Psoas muscle (tissue), 8 donors: ENCODE results near the gene PHACTR3. TPM values are rescaled to one million over a fixed set of nuclear protein-coding genes. Genes with fewer than 3 reads are reported as not detected.

ENCODE experiments used
- ATAC-seq, 4 donors: fragments of 200-7000 bp; cut with Tn5 transposase; one replicate each; pipeline ENCODE4 v1.9.1; 2020; ENCODE audit warnings: moderate library complexity in 3 of 4, mild to moderate bottlenecking in 2 of 4
- DNase-seq, 2 donors: peaks; one replicate each; pipeline ENCODE4 v3.0.0-alpha.2; 2020
- H3K27ac ChIP-seq: fragments of 200-600 bp; one replicate; pipeline ENCODE4 v1.8.0; 2022
- H3K27me3 ChIP-seq, 3 donors: fragments of 200-600 bp in 1 of 3; one replicate each; pipeline versions ENCODE4 v1.6.1 to v1.8.0; 2013 to 2022; ENCODE audit warnings: low read length in 2 of 3, mild to moderate bottlenecking in 2 of 3, moderate library complexity in 1 of 3; ENCODE audit not compliant: insufficient read depth in 3 of 3
- H3K36me3 ChIP-seq, 2 donors: fragments of 200-600 bp in 1 of 2; one replicate each; pipeline versions ENCODE4 v1.6.1 to v1.8.0; 2013 to 2022; ENCODE audit warnings: low read depth in 1 of 2, mild to moderate bottlenecking in 1 of 2, moderate library complexity in 1 of 2; ENCODE audit not compliant: insufficient read depth in 1 of 2
- H3K4me1 ChIP-seq: fragments of 200-600 bp; one replicate; pipeline ENCODE4 v1.8.0; 2022
- H3K4me3 ChIP-seq: fragments of 200-600 bp; one replicate; pipeline ENCODE4 v1.8.0; 2022; ENCODE audit warnings: mild to moderate bottlenecking
- H3K9me3 ChIP-seq: fragments of 200-600 bp; one replicate; pipeline ENCODE4 v1.8.0; 2022
- WGBS, 3 donors: extraction: QIAGEN DNeasy Blood & Tissue Kit; methylation state at CpG; one replicate each; pipeline versions ENCODE4 v1.1.6 to v1.1.7; 2013; 5-methylcytosine and 5-hydroxymethylcytosine counted together
- intact Hi-C, 2 donors: fragments of 100-400 bp; cut with DNase I; formaldehyde crosslinking; loops; one replicate each; pipeline versions ENCODE4 v1.11.0 to v1.14.2; 2022
- polyA plus RNA-seq, 3 donors: library from polyadenylated mRNA; stranded (reverse); fragments of 200-250 nt; gene quantifications; one replicate each; pipeline ENCODE4 v1.2.3, GENCODE V29; 2013
- total RNA-seq, 4 donors: library from RNA; stranded (reverse); fragmentation: NEBNext Ultra II Directional in 2 of 4; extraction: Animal tissue kit (Norgen Biotek cat#: 25700) in 2 of 4; gene quantifications; one replicate each; pipeline versions ENCODE4 v1.2.1 to v1.2.4, GENCODE V29; 2021 to 2023
- TF ChIP-seq, protein P1 (sequence below): fragments of 200-600 bp; IDR thresholded peaks from one replicate; pipeline ENCODE4 v1.8.0; 2022; ENCODE audit warnings: antibody characterized with exemption
- donor health status: healthy with polysubstance abuse.
- donor health status: DM: no; HTN: no; CAD: no; lungs with moderate emphysema.
- donor health status: Bipolar disorder and iron deficiency.
- donor health status: healthy.
- donor health status: DM: yes; HTN: yes; CAD: no.
- donor health status: DM: no; HTN: no; CAD: no.
- donor health status: DM: no; HTN: no; CAD: no.
- donor health status: DM: yes; HTN: yes; CAD: no.

The PHACTR3 gene
- total and polyA plus RNA-seq, 7 donors: 0.10 to 0.46 (median 0.15) TPM; not detected in 3

DNA sequence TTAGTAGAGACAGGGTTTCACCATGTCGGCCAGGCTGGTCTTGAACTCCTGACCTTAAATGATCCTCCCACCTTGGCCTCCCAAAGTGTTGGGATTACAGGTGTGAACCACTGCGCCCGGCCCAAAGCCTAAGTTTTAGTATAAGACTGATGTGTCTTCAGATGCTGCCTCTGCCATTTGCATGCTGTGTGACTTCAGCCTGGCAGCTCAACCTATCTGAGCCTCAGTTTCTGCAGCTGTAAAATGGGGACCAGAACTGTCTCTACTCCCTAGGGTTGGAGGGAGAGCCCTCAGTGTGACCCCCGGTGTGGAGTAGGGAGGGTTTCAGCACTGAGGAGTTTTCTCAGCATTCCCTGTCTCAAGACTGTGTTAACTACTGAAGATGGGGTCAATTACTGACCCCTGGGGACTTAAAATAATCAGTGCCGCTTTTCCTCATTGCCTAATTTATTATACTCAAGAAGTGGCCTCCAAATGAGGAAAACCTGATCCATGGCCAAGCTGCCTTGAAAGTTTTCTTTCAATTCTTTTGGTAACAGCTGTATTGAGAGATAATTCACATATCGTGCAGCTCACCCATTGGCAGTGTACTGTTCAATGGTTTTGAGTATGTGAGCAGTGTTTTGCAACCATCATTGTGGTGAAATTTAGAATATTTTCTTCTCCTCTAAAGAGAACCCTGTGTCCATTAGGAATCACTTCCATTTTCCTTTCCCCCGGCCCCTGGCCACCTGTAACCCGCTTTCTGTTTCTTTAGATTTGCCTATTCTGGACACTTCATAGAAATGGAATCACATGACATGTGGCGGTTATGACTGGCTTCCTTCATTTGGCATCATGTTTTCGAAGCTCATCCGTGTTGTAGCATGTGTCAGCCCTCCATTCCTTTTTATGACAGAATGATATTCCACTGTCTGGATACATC is 64.8 kb downstream of the PHACTR3 start:
- Histone ChIP-seq H3K27ac (no peak overlapping the region), H3K36me3 (no peaks in the 10 kb centered on the region), H3K9me3 (no peaks in the 10 kb centered on the region), H3K4me3 (no peak overlapping the region), H3K27me3 (peaks cover 0 to 19% (median 0%) of the 10 kb centered on the region in 3 donors), H3K4me1 (no peaks in the 10 kb centered on the region)
- TF ChIP-seq, protein P1, sequence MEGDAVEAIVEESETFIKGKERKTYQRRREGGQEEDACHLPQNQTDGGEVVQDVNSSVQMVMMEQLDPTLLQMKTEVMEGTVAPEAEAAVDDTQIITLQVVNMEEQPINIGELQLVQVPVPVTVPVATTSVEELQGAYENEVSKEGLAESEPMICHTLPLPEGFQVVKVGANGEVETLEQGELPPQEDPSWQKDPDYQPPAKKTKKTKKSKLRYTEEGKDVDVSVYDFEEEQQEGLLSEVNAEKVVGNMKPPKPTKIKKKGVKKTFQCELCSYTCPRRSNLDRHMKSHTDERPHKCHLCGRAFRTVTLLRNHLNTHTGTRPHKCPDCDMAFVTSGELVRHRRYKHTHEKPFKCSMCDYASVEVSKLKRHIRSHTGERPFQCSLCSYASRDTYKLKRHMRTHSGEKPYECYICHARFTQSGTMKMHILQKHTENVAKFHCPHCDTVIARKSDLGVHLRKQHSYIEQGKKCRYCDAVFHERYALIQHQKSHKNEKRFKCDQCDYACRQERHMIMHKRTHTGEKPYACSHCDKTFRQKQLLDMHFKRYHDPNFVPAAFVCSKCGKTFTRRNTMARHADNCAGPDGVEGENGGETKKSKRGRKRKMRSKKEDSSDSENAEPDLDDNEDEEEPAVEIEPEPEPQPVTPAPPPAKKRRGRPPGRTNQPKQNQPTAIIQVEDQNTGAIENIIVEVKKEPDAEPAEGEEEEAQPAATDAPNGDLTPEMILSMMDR: no peak
- intact Hi-C loops: no loop called here
- ATAC-seq (no peak), DNase-seq (no peak)
- WGBS, 3 donors: 74 to 82% (median 79%) methylated on average over 11 of the region's 11 CpGs

DNA sequence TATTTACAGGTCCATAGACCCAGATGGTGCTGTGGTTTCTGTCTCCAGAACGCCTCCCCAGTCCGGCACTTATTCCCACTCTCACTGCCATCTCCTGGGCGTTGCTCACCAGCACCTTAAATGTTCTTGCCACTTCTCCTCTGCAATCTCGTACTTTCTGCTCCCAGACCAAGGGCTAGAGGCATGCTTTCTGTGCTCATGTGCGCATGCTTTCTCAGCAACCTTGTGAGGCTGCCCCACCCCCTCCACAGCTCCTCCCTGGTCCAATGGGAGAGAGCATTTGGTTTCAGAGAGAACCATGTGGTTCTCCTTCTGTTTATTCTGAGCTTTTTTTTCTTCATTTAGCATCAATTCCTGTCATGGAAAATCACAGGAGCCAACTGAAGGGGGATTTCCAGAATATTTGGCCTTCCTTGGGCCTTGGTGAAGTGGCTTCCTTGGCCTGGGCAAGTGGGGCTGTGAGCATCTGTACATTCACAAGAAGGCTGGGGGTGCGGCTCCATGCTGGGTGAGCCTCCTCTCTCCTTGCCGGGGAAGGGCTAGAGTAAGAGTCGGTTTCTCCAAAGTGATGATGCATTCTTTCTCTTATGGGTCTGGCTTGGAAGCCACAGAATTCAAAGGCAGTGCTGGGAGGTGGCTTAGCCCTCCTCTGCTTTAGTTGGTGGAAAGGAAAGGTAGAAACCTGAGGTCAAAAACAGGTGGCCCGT is 66.6 kb downstream of the PHACTR3 start:
- H3K27ac ChIP-seq: no peak overlapping the region
- intact Hi-C loops: no loop called here
- peaks cover 0 to 1% (median 0%) of the 10 kb centered on the region in 3 donors for H3K27me3 ChIP-seq
- WGBS, 3 donors: 68 to 83% (median 75%) methylated on average over 9 of the region's 9 CpGs
- H3K9me3 ChIP-seq: no peaks in the 10 kb centered on the region
- TF ChIP-seq, protein P1: no peak
- ATAC-seq: no peak
- no peak for DNase-seq
- no peak overlapping the region for H3K4me3 ChIP-seq
- H3K4me1 ChIP-seq: no peaks in the 10 kb centered on the region
- H3K36me3 ChIP-seq: no peaks in the 10 kb centered on the region

DNA sequence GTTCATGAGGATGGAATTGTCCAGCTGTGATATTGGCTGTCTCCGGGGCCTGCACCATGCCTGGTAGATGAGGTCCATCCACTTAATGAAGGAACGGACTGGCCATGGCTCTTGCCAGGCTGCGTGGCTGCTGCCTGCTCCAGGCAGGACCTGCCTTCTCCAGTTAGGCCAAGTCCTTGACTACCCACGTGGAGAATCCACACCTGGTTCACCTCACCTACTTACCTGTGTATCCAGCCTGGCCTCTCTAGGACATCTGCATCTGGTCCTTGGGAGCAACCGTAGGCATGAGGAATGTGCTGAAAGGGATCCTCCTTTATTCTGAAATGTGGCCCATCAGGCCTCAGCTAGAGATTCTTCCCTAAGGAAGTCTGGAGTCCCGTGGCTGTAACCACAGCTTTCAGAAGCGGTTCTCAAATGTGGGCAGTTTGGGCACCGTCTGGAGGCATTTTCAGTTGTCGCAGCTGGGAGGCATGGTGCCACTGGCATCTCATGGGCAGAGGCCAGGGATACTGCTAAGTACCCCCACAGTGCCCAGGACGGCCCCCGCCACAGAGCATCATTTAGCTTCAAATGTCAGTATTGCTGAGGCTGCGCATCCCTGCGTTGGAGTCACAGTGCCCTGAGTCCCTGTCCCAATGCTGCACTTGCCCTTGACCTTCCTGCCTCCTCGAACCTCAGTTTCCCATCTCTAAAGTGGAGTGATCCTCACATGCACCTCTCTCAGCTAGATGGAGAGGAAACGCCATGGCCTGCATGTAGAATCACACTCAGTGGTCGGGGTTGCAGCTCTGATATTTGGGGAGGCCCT is 67.5 kb downstream of the PHACTR3 start:
- Histone ChIP-seq H3K27me3 (no peaks in the 10 kb centered on the region), H3K4me3 (no peak overlapping the region), H3K9me3 (no peaks in the 10 kb centered on the region), H3K27ac (no peak overlapping the region), H3K36me3 (no peaks in the 10 kb centered on the region), H3K4me1 (no peaks in the 10 kb centered on the region)
- DNase-seq: no peak
- WGBS, 3 donors: 79 to 82% (median 81%) methylated on average over 16 of the region's 16 CpGs
- ATAC-seq: no peak
- TF ChIP-seq, protein P1: no peak
- intact Hi-C loops: no loop called here

DNA sequence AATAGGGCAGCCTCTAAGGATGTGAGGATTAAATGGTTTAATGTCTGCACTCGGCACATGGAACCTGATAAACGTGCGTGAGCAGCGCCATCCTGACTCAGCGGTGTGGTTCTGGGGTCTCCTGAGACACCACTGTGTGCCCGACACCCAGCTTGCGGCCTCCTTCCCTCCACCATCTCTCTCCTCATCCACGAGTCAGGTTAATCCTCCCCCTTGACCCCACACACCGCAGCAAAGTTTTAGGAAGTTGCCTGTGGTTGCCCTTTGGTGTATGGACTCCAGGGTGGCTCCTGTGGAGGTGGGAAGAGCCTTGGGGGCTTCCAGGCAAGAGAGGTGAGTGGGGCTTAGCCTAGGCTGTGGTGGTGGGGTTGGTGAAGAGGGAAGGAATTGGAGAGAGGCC is 68.2 kb downstream of the PHACTR3 start:
- intact Hi-C loops: no loop called here
- 74 to 84% (median 81%) methylated on average over 9 of the region's 9 CpGs for WGBS, 3 donors
- DNase-seq (no peak), ATAC-seq (no peak)
- no peaks in the 10 kb centered on the region for H3K4me1 ChIP-seq
- peaks cover 0 to 4% (median 0%) of the 10 kb centered on the region in 3 donors for H3K27me3 ChIP-seq
- H3K36me3 ChIP-seq: no peaks in the 10 kb centered on the region
- H3K9me3 ChIP-seq: no peaks in the 10 kb centered on the region
- H3K4me3 ChIP-seq: no peak overlapping the region
- TF ChIP-seq, protein P1: no peak
- no peak overlapping the region for H3K27ac ChIP-seq
